ENCODE data around the gene RAD23A.

- TF ChIP-seq POLR2AphosphoS5 (IDR thresholded peaks at IDR 0.05; ENCODE audit: low read depth, low read length) (no peak), SIN3A (IDR thresholded peaks at IDR 0.05; ENCODE audit: borderline replicate concordance, insufficient read depth, low read length) (no peak)
Measured at GRCh38 chr19:12965812-12966135, 20.1 kb downstream of the RAD23A start.

All from PFSK-1 (cell line).